ENCODE data around the gene HERPUD1.

- TF ChIP-seq, protein P1, sequence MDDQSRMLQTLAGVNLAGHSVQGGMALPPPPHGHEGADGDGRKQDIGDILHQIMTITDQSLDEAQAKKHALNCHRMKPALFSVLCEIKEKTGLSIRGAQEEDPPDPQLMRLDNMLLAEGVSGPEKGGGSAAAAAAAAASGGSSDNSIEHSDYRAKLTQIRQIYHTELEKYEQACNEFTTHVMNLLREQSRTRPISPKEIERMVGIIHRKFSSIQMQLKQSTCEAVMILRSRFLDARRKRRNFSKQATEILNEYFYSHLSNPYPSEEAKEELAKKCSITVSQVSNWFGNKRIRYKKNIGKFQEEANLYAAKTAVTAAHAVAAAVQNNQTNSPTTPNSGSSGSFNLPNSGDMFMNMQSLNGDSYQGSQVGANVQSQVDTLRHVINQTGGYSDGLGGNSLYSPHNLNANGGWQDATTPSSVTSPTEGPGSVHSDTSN (IDR thresholded peaks at IDR 0.05): no peak
- TF ChIP-seq MYC (IDR thresholded peaks at IDR 0.05; ENCODE audit: borderline replicate concordance, low read length) (no peak), POLR2A (IDR thresholded peaks at IDR 0.05; ENCODE audit: low read length) (no peak), EP300 (IDR thresholded peaks at IDR 0.05) (no peak), SREBF2 (IDR thresholded peaks at IDR 0.05) (no peak), TP53 (CRISPR knock-in tag; IDR thresholded peaks at IDR 0.05) (no peak), KDM1A (IDR thresholded peaks at IDR 0.05; ENCODE audit: low read depth) (no peak), RAD21 (conservative IDR thresholded peaks at IDR 0.05 in 1 of 2, IDR thresholded peaks at IDR 0.05 in 1 of 2) (no peak), SMC3 (IDR thresholded peaks at IDR 0.05) (no peak), MAZ (IDR thresholded peaks at IDR 0.05; ENCODE audit: borderline replicate concordance, low read depth, low read length) (no peak), RCOR1 (IDR thresholded peaks at IDR 0.05; ENCODE audit: low read depth, low read length) (no peak)
- TF ChIP-seq, protein P2, sequence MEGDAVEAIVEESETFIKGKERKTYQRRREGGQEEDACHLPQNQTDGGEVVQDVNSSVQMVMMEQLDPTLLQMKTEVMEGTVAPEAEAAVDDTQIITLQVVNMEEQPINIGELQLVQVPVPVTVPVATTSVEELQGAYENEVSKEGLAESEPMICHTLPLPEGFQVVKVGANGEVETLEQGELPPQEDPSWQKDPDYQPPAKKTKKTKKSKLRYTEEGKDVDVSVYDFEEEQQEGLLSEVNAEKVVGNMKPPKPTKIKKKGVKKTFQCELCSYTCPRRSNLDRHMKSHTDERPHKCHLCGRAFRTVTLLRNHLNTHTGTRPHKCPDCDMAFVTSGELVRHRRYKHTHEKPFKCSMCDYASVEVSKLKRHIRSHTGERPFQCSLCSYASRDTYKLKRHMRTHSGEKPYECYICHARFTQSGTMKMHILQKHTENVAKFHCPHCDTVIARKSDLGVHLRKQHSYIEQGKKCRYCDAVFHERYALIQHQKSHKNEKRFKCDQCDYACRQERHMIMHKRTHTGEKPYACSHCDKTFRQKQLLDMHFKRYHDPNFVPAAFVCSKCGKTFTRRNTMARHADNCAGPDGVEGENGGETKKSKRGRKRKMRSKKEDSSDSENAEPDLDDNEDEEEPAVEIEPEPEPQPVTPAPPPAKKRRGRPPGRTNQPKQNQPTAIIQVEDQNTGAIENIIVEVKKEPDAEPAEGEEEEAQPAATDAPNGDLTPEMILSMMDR (IDR thresholded peaks at IDR 0.05): no peak
- TF ChIP-seq, protein P3, sequence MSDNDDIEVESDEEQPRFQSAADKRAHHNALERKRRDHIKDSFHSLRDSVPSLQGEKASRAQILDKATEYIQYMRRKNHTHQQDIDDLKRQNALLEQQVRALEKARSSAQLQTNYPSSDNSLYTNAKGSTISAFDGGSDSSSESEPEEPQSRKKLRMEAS (IDR thresholded peaks at IDR 0.05): no peak
These were observed 37.5 kb upstream of the HERPUD1 start for GRCh38 chr16:56894331-56894917.
